ENCODE data around the gene PALD1.
"Not testable (repeated sequence)": the region's sequence is repeated elsewhere in the genome, so short reads cannot be mapped to it uniquely, and the experiment has no call there.

Gene PALD1

DNA sequence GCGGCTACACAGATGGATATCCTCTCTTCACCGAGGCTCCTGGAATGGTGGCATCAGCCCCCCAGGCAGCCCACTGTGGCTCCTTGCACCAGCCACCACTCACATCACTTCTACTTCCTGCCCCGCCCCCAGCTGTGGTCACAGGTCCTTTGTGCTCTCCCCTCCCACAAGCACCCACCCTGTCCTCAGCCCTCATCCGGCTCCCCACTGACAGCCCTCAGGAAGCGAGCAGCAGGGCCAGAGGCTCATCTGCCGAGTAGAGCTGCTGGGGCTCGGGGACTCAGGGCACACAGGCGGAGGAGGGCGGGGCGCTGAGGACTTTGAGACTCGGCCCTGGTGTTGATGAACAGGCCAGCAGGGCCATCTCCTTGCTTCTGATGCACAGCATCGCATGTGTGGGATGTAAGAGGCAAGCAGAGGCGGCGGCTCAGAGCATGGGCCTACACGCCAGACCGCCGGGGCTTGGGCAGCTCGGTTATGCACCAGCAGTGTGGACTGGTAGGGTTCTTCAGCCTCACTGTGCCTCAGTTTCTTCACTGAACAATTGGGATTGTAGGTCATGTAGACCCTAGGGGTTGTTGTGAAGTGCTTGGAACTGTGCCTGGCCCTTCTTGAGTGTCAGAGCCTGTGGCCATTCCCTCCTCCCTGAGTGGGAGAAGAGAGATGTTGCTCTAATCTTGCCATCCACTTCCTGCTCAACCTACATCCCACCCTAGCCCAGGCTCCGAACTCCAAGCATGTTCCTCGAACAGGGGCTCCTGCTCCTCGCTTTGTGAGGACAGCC lies 124.3 kb downstream of the PALD1 start, which contains the start of gene PRF1:
Gene PRF1, minus strand, starts transcription at position 77 of the 784 bp plus-strand sequence. CDS start 1,839 bp downstream, outside the sequence.
- DNase-seq (ENCODE audit: low spot score): no peak
- in situ Hi-C loops (cut with MboI; ENCODE audit: low pct_unique_long_range_greater_than_20kb, low sequenced_read_pairs, unreplicated experiment): no loop called here
- TF ChIP-seq, protein P1, sequence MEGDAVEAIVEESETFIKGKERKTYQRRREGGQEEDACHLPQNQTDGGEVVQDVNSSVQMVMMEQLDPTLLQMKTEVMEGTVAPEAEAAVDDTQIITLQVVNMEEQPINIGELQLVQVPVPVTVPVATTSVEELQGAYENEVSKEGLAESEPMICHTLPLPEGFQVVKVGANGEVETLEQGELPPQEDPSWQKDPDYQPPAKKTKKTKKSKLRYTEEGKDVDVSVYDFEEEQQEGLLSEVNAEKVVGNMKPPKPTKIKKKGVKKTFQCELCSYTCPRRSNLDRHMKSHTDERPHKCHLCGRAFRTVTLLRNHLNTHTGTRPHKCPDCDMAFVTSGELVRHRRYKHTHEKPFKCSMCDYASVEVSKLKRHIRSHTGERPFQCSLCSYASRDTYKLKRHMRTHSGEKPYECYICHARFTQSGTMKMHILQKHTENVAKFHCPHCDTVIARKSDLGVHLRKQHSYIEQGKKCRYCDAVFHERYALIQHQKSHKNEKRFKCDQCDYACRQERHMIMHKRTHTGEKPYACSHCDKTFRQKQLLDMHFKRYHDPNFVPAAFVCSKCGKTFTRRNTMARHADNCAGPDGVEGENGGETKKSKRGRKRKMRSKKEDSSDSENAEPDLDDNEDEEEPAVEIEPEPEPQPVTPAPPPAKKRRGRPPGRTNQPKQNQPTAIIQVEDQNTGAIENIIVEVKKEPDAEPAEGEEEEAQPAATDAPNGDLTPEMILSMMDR (IDR thresholded peaks at IDR 0.05; ENCODE audit: extremely low read depth, insufficient read depth, missing control alignments): no peak

DNA sequence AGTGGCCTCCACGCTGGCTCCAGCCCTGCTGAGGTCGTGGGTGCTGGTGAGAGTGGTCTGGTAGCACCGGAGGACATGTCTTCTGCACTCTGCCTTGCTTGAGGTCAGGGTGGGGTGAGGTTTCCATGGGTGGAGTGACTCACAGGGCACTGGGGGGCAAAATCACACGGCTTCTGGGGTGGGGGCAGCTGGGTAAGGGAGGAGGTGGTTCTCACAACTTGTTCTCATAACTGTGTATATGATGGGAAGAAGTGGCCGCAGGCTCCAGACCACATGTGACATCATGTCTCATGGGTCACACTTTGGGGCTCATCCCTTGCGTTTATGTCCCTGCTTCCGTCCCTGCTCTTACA lies 124.9 kb downstream of the PALD1 start:
- TF ChIP-seq, protein P1 (IDR thresholded peaks at IDR 0.05; ENCODE audit: extremely low read depth, insufficient read depth, missing control alignments): no peak
- in situ Hi-C loops (cut with MboI; ENCODE audit: low pct_unique_long_range_greater_than_20kb, low sequenced_read_pairs, unreplicated experiment): no loop called here
- DNase-seq (ENCODE audit: low spot score): no peak

- TF ChIP-seq, protein P1 (IDR thresholded peaks at IDR 0.05; ENCODE audit: extremely low read depth, insufficient read depth, missing control alignments): no peak
- DNase-seq (ENCODE audit: low spot score): no peak
- in situ Hi-C loops (cut with MboI; ENCODE audit: low pct_unique_long_range_greater_than_20kb, low sequenced_read_pairs, unreplicated experiment): no loop called here
Measured at GRCh38 chr10:70604106-70604505, 125.5 kb downstream of the PALD1 start.

GRCh38 chr10:70605161-70605560 lies 126.6 kb downstream of the PALD1 start:
- no peak for DNase-seq (ENCODE audit: low spot score)
- in situ Hi-C loops (cut with MboI; ENCODE audit: low pct_unique_long_range_greater_than_20kb, low sequenced_read_pairs, unreplicated experiment): no loop called here
- TF ChIP-seq, protein P1 (IDR thresholded peaks at IDR 0.05; ENCODE audit: extremely low read depth, insufficient read depth, missing control alignments): no peak

DNA sequence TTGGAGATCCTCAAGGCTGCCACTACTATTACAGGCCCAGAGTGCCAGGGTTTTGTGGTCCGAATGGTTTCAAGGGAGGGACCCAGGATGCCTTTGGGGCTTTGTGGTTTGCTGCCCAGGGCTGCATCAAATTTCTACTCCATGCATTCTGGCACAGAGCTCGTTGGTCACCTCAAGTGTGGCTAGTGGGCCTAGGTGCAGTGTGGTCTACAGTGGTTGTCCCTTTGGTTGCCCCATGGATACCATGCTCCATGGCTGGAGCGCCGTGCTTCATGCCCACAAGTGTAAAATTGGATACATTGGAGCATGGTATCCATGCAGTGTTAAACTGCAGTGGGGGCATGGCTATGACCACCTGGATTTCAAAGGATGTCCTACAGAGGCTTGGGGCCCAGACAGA lies 129.4 kb downstream of the PALD1 start:
- in situ Hi-C loops (cut with MboI; ENCODE audit: low pct_unique_long_range_greater_than_20kb, low sequenced_read_pairs, unreplicated experiment): no loop called here
- no peak for DNase-seq (ENCODE audit: low spot score)
- TF ChIP-seq, protein P1 (IDR thresholded peaks at IDR 0.05; ENCODE audit: extremely low read depth, insufficient read depth, missing control alignments): no peak

GRCh38 chr10:70613941-70614340 lies 135.4 kb downstream of the PALD1 start:
- TF ChIP-seq, protein P1 (IDR thresholded peaks at IDR 0.05; ENCODE audit: extremely low read depth, insufficient read depth, missing control alignments): no peak
- DNase-seq (ENCODE audit: low spot score): no peak
- in situ Hi-C loops (cut with MboI; ENCODE audit: low pct_unique_long_range_greater_than_20kb, low sequenced_read_pairs, unreplicated experiment): no loop called here

- DNase-seq (ENCODE audit: low spot score); in situ Hi-C loops (cut with MboI; ENCODE audit: low pct_unique_long_range_greater_than_20kb, low sequenced_read_pairs, unreplicated experiment): not testable (repeated sequence)
Measured at GRCh38 chr10:70614364-70614763, 135.8 kb downstream of the PALD1 start.

All from GM13977 (cell line).